Fibroblast of villous mesenchyme (primary cell): Measurements from ENCODE around the gene GUCY2C. TPM values are rescaled to one million over a fixed set of nuclear protein-coding genes. Genes with fewer than 3 reads are reported as not detected.

Experiments used
- DNase-seq: peaks from one replicate; pipeline ENCODE4 v3.0.0-alpha.2; 2010; ENCODE audit warnings: low read depth
- H3K4me3 ChIP-seq: 2 replicates; pipeline ENCODE4 v1.5.1; 2011; ENCODE audit warnings: low read depth, mild to moderate bottlenecking, low read length
- total RNA-seq: library from RNA; depleted of rRNA; stranded (reverse); fragments of >200 nt; gene quantifications from 2 replicates; pipeline ENCODE4 v1.2.3, GENCODE V29; 2012
- TF ChIP-seq, protein P1 (sequence below): IDR thresholded peaks from 2 replicates; pipeline ENCODE4 v1.5.1; 2012; ENCODE audit warnings: low read depth, mild to moderate bottlenecking, low read length; ENCODE audit not compliant: insufficient read depth

Gene GUCY2C
- total RNA-seq, 1 donor = not detected

- TF ChIP-seq, protein P1, sequence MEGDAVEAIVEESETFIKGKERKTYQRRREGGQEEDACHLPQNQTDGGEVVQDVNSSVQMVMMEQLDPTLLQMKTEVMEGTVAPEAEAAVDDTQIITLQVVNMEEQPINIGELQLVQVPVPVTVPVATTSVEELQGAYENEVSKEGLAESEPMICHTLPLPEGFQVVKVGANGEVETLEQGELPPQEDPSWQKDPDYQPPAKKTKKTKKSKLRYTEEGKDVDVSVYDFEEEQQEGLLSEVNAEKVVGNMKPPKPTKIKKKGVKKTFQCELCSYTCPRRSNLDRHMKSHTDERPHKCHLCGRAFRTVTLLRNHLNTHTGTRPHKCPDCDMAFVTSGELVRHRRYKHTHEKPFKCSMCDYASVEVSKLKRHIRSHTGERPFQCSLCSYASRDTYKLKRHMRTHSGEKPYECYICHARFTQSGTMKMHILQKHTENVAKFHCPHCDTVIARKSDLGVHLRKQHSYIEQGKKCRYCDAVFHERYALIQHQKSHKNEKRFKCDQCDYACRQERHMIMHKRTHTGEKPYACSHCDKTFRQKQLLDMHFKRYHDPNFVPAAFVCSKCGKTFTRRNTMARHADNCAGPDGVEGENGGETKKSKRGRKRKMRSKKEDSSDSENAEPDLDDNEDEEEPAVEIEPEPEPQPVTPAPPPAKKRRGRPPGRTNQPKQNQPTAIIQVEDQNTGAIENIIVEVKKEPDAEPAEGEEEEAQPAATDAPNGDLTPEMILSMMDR = peak; percentile 62
- peak; percentile 40 for DNase-seq
- no peak overlapping the region for H3K4me3 ChIP-seq
Measured at GRCh38 chr12:14664434-14665023, 31.9 kb downstream of the GUCY2C start.

DNA sequence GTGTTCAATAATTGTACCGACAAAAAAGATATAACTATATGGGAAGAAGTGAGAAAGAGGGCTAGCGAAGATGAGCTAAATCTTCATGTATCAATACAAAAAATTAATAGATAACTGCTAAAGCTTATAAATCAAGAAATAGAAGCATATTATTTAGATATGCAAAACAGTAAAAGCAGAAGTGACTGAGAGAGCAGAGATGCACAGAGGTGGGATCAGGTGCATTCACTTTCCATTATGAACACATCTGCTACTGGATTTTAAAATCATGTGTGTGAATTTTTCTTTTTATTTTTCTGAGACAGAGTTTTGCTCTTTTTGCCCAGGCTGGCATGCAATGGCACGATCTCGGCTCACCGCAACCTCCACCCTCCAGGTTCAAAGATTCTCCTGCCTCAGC lies 33.4 kb downstream of the GUCY2C start:
- no peak for DNase-seq
- TF ChIP-seq, protein P1 = no peak
- no peak overlapping the region for H3K4me3 ChIP-seq

GRCh38 chr12:14656846-14657245 lies 39.6 kb downstream of the GUCY2C start:
- TF ChIP-seq, protein P1 = no peak
- DNase-seq = no peak

DNA sequence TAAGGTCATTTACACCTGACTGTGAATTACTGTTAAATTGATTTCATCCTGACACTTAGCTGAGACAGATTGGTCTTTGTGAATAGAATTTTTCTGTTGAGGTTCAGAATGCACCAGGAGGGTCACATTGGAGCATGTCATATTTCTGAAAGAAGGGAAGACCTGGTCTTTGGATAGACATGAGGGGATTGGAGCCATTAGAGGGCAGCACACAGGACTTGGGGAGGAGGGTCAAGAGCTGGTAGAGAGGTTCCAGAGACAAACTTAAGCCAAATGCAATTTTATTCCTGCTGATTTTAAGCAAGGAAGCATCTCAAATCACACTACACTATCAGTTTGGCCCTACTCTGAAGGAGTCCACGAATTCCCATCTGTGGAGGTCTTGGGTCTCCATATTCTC lies 41.1 kb downstream of the GUCY2C start:
- no peak overlapping the region for H3K4me3 ChIP-seq
- TF ChIP-seq, protein P1 = no peak
- no peak for DNase-seq

More at GRCh38 chr12:14656846-14657245, 39.6 kb downstream of the GUCY2C start:
- H3K4me3 ChIP-seq = no peak overlapping the region

- DNase-seq = no peak
- TF ChIP-seq, protein P1 = no peak
- H3K4me3 ChIP-seq = no peak overlapping the region
Measured at GRCh38 chr12:14654842-14655241, 41.6 kb downstream of the GUCY2C start.

- no peak overlapping the region for H3K4me3 ChIP-seq
- TF ChIP-seq, protein P1 = no peak
- DNase-seq = no peak
Measured at GRCh38 chr12:14654416-14654815, 42.0 kb downstream of the GUCY2C start.

DNA sequence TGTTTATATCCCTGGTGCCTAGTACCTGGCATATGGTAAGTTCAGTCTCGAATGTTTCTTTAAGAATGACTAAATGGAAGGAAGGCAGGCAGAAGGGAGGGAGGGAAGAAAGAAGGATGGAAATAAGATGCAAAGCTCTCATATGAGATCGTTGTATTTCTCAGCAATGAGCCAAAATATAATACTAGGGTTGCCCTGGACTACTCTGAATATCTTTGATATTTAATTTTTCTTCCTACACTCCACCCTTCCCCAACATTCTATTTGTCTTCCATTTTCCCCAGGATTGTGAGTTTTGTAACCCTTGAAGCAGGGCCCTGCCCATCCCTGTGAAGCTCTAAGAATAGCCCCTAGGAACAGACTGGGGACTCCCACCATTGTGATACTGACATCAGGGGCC lies 43.9 kb downstream of the GUCY2C start:
- no peak for DNase-seq
- TF ChIP-seq, protein P1 = no peak
- H3K4me3 ChIP-seq = no peak overlapping the region
